ENCODE measurements around the gene URB1. TPM values are rescaled to one million over a fixed set of nuclear protein-coding genes. Genes with fewer than 3 reads are reported as not detected.
A peak's percentile ranks its signal among the peaks of the same experiment; 100 is the strongest.
"Not testable (repeated sequence)": the region's sequence is repeated elsewhere in the genome, so short reads cannot be mapped to it uniquely, and the experiment has no call there.

The URB1 gene
- total RNA-seq, 1 donor from 2014 or later: 33.9 TPM

DNA sequence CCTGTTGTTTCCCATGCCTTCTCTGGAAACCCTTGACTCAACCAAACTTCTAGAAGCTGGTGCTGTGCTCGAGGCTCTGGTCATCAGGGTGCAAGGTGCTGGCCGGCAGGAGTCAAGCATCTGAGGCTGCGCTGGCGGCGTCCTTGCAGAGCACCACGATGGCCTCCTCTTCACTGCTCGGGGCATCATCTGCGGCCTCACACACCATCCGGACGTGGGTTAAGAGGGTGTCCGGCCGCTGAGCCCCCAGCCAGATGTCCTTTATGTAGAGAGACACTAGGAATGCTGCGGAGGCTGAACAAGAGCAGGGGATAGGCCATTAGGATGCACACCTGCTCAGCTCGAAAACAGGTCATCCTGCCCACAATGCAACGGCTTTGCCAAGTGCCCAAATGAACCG lies 78.0 kb downstream of the URB1 start:
- Mint-ChIP-seq H3K27ac (no peak overlapping the region), H3K4me3 (ENCODE audit: low read depth) (no peak overlapping the region), H3K36me3 (ENCODE audit: low read depth) (peaks cover 57% of the 10 kb centered on the region), H3K27me3 (ENCODE audit: low read depth) (no peaks in the 10 kb centered on the region), H3K4me1 (ENCODE audit: low read depth) (peaks cover 7% of the 10 kb centered on the region), H3K9me3 (no peaks in the 10 kb centered on the region)
- intact Hi-C loops (cut with micrococcal nuclease): no loop called here
- DNase-seq (ENCODE audit: low spot score): no peak

DNA sequence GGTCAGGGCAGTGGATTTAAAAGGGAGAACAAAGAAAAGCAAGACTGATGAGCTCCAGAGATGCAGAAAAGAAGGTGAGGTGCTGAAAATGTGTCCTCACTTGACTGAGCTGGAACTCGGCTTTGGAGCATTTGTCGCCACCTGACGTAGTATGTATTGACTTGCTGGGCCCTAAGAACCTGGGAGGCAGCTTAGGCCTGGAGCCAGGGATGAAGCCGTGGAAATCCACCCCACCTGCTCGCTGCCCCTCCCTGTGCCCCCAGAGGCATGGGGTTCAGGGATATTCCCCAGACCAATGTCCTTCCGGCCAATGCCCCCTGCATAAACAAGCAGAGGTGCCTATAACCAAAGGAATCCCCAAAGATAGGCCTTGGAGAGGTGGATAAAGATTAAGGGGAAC lies 79.8 kb downstream of the URB1 start:
- no peaks in the 10 kb centered on the region for H3K9me3 Mint-ChIP-seq
- no peaks in the 10 kb centered on the region for H3K27me3 Mint-ChIP-seq (ENCODE audit: low read depth)
- no peak overlapping the region for H3K4me3 Mint-ChIP-seq (ENCODE audit: low read depth)
- intact Hi-C loops (cut with micrococcal nuclease): no loop called here
- no peak for DNase-seq (ENCODE audit: low spot score)
- H3K4me1 Mint-ChIP-seq (ENCODE audit: low read depth): peaks cover 7% of the 10 kb centered on the region
- H3K27ac Mint-ChIP-seq: no peak overlapping the region
- H3K36me3 Mint-ChIP-seq (ENCODE audit: low read depth): peaks cover 51% of the 10 kb centered on the region

DNA sequence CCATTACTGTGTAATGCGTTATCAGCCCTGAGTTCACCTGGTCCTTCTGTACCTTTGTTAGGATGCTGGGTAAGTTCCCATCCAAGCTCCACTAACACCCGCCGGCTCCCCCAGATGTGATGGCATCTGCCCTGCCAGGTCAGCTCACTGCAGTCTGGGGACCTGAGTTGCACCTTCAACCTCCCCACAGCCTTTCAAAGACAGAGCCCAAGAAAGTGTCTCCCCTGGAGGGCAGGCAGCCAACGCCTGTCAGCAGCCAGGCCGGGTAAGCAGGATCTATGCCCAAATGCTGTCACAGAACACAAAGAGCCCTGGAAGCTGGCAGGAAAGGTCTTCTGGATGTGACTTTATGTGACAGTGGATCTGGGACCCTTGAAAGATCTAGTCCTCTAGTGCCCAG lies 80.5 kb downstream of the URB1 start:
- DNase-seq (ENCODE audit: low spot score): no peak
- H3K4me3 Mint-ChIP-seq (ENCODE audit: low read depth): no peak overlapping the region
- peaks cover 51% of the 10 kb centered on the region for H3K36me3 Mint-ChIP-seq (ENCODE audit: low read depth)
- H3K27me3 Mint-ChIP-seq (ENCODE audit: low read depth): no peaks in the 10 kb centered on the region
- intact Hi-C loops (cut with micrococcal nuclease): no loop called here
- no peaks in the 10 kb centered on the region for H3K9me3 Mint-ChIP-seq
- H3K27ac Mint-ChIP-seq: no peak overlapping the region
- peaks cover 7% of the 10 kb centered on the region for H3K4me1 Mint-ChIP-seq (ENCODE audit: low read depth)

DNA sequence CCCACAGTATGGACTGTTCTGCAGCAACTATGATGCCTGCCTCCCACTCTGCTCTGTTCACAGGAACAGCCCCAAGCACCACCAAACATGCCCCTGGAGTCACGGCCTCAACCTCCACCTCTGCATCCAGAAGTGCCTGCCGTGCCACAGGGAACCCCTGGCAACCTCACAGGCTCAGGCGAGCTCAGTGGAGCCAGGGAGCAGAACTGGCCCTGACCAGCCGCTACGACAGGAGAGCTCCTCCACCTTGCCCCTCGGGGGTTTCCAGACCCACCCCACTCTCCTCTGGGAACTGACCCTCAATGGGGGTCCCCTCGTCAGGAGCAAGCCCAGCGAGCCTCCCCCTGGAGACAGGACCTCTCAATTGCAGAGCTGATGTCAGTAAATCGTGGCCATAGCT lies 81.2 kb downstream of the URB1 start:
- H3K36me3 Mint-ChIP-seq (ENCODE audit: low read depth): peaks cover 46% of the 10 kb centered on the region
- no peaks in the 10 kb centered on the region for H3K9me3 Mint-ChIP-seq
- H3K4me3 Mint-ChIP-seq (ENCODE audit: low read depth): no peak overlapping the region
- no peaks in the 10 kb centered on the region for H3K27me3 Mint-ChIP-seq (ENCODE audit: low read depth)
- H3K4me1 Mint-ChIP-seq (ENCODE audit: low read depth): peaks cover 7% of the 10 kb centered on the region
- intact Hi-C loops (cut with micrococcal nuclease): no loop called here
- no peak for DNase-seq (ENCODE audit: low spot score)
- H3K27ac Mint-ChIP-seq: peak overlapping the region; percentile 38

DNA sequence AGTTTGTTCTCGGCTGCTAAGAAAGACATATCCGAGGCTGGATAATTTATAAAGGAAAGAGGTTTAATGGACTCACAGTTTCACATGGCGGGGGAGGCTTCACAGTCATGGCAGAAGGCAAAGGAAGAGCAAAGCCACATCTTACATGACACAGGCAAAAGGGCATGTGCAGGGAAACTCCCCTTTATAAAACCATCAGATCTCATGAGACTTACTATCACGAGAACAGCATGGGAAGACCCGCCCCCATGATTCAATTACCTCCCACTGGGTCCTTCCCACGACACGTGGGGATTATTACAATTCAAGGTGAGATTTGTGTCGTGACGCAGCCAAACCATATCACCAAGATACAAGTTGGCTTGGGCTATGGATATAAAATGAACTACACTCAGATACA lies 81.8 kb downstream of the URB1 start:
- intact Hi-C loops (cut with micrococcal nuclease); H3K4me1 Mint-ChIP-seq (ENCODE audit: low read depth); DNase-seq (ENCODE audit: low spot score); H3K27me3 Mint-ChIP-seq (ENCODE audit: low read depth); H3K4me3 Mint-ChIP-seq (ENCODE audit: low read depth); H3K9me3 Mint-ChIP-seq; H3K27ac Mint-ChIP-seq: not testable (repeated sequence)
- H3K36me3 Mint-ChIP-seq (ENCODE audit: low read depth): peaks cover 46% of the 10 kb centered on the region

DNA sequence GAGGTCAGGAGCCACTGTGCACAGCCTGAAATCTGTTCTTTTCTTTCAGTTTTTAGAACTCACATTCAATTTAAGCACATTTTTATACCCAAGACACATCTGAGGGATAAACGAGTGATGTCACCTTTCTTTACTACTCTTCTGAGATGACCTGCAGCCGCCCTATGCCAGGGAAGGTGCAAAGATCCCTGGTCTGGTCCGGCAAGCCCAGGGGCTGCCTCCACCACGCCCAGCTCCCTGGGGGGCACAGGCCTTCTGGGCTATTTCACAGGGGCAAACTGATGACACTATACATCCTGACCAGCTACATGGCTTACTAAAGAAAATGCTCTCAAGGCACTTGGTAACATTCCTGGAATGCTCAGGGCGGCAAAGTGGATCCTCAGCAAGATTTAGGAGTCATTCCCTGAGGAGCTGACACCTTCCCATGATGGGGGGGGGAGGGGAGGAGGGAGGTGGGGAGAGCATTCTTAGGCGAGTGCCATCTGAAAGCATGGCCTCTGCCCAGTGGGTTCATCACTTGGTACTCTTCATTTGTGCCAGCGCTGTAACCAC lies 82.8 kb downstream of the URB1 start:
- Mint-ChIP-seq H3K4me3 (ENCODE audit: low read depth) (no peak overlapping the region), H3K27ac (no peak overlapping the region), H3K9me3 (no peaks in the 10 kb centered on the region), H3K36me3 (ENCODE audit: low read depth) (peaks cover 43% of the 10 kb centered on the region), H3K27me3 (ENCODE audit: low read depth) (no peaks in the 10 kb centered on the region), H3K4me1 (ENCODE audit: low read depth) (peaks cover 7% of the 10 kb centered on the region)
- DNase-seq (ENCODE audit: low spot score): no peak
- intact Hi-C loops (cut with micrococcal nuclease): no loop called here

DNA sequence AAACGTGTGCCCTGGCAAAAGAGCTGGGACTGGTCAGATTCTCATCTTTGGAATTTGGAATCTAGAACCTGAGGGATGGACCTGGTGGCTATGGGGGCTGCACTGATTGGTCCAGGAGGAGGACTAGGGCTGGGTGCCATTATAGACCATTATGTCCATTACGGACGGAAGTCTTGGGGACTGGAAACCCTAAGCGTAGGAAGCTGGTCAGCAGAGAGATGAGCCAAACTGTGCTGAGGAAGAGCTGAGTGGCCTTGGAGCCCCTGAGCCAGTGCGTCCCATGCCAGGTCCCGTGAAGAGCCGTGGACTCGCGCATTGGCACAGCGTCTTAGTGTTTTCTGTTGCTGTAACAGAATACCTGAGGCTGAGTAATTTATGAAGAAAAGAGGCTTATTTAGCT lies 84.1 kb downstream of the URB1 start:
- no peak overlapping the region for H3K27ac Mint-ChIP-seq
- intact Hi-C loops (cut with micrococcal nuclease): no loop called here
- H3K4me3 Mint-ChIP-seq (ENCODE audit: low read depth): no peak overlapping the region
- peaks cover 7% of the 10 kb centered on the region for H3K4me1 Mint-ChIP-seq (ENCODE audit: low read depth)
- H3K27me3 Mint-ChIP-seq (ENCODE audit: low read depth): no peaks in the 10 kb centered on the region
- peaks cover 38% of the 10 kb centered on the region for H3K36me3 Mint-ChIP-seq (ENCODE audit: low read depth)
- no peaks in the 10 kb centered on the region for H3K9me3 Mint-ChIP-seq
- no peak for DNase-seq (ENCODE audit: low spot score)

DNA sequence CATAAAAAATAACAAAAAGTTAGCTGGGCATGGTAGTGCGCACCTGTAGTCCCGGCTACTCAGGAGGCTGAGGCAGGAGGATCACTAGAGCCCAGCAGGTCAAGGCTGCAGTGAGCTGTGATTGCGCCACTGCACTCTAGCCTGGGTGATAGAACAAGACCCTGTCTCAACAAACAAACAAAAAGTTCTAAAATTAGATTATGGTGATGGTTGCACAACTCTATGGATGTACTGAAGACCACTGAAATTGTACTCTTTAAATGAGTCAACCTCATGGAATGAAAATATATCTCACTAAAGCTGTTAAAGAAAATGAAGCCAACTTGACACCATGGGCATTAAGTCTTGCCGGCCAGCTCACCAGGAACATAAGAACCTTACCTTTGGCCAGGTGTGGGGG lies 85.1 kb downstream of the URB1 start:
- Mint-ChIP-seq H3K36me3 (ENCODE audit: low read depth) (peaks cover 30% of the 10 kb centered on the region), H3K27me3 (ENCODE audit: low read depth) (no peaks in the 10 kb centered on the region), H3K4me1 (ENCODE audit: low read depth) (peaks cover 7% of the 10 kb centered on the region), H3K9me3 (no peaks in the 10 kb centered on the region), H3K4me3 (ENCODE audit: low read depth) (no peak overlapping the region), H3K27ac (no peak overlapping the region)
- DNase-seq (ENCODE audit: low spot score): no peak
- intact Hi-C loops (cut with micrococcal nuclease): no loop called here

DNA sequence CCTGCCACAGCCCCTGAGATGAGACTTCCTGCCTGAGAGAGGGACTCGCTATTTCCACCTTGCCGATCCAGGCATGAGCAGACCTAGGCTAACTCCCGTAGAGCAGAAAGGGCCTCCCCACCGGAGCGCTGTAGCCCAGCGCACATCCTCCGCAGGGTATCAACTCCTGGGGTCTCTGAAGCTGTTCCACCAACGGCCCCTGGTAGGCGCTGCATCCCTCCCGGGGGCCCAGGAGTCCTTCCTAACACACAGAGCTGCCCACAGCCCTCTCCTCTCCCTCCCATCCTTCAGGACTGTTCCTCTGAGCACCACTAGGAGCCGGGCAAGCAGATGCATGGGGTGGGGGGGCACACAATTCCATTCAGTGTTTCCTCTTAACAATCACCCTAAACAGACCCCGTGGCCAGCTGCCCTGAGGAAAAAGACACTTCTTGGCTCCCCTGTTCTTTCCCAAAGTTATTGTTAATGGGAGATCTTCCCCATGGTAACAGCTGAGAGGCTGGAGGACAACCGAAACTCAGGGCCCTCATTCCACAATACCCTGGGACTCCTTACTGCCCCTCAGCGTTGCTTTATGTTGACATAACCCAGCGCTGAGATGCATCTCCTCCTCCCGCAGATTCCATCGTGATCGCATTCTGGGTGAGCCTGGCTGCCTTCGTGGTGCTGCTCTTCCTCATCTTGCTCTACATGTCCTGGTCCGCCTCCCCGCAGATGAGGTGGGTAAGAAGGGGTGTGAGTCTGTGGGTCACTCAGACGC lies 86.6 kb downstream of the URB1 start:
- intact Hi-C loops (cut with micrococcal nuclease): no loop called here
- peaks cover 3% of the 10 kb centered on the region for H3K4me1 Mint-ChIP-seq (ENCODE audit: low read depth)

DNA sequence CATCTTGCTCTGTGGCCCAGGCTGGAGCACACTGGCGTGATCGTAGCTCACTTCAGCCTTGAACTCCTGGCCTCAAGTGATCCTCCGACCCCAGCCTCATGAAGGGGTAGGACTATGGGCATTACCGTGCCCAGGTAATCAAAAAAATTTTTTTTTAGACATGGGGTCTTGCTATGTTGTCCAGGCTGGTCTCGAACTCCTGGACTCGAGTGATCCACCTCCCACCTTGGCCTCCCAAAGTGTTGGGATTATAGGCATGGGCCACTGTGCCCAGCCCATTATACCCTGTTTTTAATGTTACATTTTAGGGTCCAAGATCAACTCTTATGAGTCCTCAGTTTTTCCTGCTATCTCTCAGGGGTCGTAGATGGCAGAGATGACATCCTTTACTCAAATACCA lies 87.8 kb downstream of the URB1 start:
- Mint-ChIP-seq H3K9me3 (no peaks in the 10 kb centered on the region), H3K36me3 (ENCODE audit: low read depth) (peaks cover 19% of the 10 kb centered on the region), H3K27ac (no peak overlapping the region), H3K27me3 (ENCODE audit: low read depth) (no peaks in the 10 kb centered on the region), H3K4me3 (ENCODE audit: low read depth) (no peak overlapping the region), H3K4me1 (ENCODE audit: low read depth) (no peaks in the 10 kb centered on the region)
- DNase-seq (ENCODE audit: low spot score): no peak
- intact Hi-C loops (cut with micrococcal nuclease): no loop called here

More for the DNA sequence above, 86.6 kb downstream of the URB1 start:
- no peak overlapping the region for H3K4me3 Mint-ChIP-seq (ENCODE audit: low read depth)
- no peak for DNase-seq (ENCODE audit: low spot score)
- no peaks in the 10 kb centered on the region for H3K9me3 Mint-ChIP-seq
- no peak overlapping the region for H3K27ac Mint-ChIP-seq
- H3K27me3 Mint-ChIP-seq (ENCODE audit: low read depth): no peaks in the 10 kb centered on the region
- peaks cover 22% of the 10 kb centered on the region for H3K36me3 Mint-ChIP-seq (ENCODE audit: low read depth)

DNA sequence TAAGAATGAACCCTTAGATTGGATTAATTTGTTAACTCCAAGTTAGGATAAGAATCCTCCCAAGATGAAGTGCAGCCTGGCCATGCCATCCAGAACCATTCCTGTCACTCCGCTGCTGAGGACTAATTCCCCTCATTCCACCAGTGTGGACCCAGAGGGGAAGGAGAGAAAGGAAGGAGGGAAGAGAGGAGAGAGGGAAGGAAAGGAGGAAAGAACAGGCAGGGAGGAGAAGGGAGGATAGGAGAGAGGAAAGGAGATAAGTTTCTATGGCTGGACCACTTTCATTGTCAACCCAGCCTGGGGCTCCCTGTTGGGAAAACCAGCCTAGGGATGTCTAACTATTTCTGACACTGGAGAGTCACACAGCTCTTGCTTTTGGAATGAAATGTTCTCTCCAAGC lies 89.4 kb downstream of the URB1 start:
- H3K4me1 Mint-ChIP-seq (ENCODE audit: low read depth): no peaks in the 10 kb centered on the region
- H3K36me3 Mint-ChIP-seq (ENCODE audit: low read depth): peaks cover 11% of the 10 kb centered on the region
- H3K4me3 Mint-ChIP-seq (ENCODE audit: low read depth): no peak overlapping the region
- intact Hi-C loops (cut with micrococcal nuclease): no loop called here
- H3K27ac Mint-ChIP-seq: no peak overlapping the region
- DNase-seq (ENCODE audit: low spot score): no peak
- no peaks in the 10 kb centered on the region for H3K9me3 Mint-ChIP-seq
- no peaks in the 10 kb centered on the region for H3K27me3 Mint-ChIP-seq (ENCODE audit: low read depth)

DNA sequence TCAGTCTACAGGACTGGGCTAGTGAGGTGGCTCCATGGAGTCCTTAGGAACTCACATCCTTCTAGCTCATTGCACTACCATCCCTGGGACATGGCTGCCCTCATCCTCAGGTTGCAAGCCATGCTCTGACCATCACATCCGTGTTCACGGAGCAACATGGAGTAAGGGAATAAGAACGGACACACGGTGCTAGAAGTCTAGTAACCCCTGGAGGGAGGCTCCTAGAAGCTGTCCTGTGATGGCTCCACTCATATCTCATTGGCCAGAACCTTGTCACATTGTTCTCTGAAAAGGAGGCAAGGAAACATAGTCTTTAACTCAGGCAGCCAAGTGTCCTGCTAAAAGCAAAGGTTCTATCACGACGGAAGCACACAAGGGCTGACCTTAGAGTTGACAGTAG lies 90.3 kb downstream of the URB1 start:
- Mint-ChIP-seq H3K27me3 (ENCODE audit: low read depth) (no peaks in the 10 kb centered on the region), H3K4me1 (ENCODE audit: low read depth) (no peaks in the 10 kb centered on the region), H3K9me3 (no peaks in the 10 kb centered on the region), H3K36me3 (ENCODE audit: low read depth) (peaks cover 8% of the 10 kb centered on the region), H3K27ac (no peak overlapping the region), H3K4me3 (ENCODE audit: low read depth) (no peak overlapping the region)
- intact Hi-C loops (cut with micrococcal nuclease): no loop called here
- DNase-seq (ENCODE audit: low spot score): no peak

DNA sequence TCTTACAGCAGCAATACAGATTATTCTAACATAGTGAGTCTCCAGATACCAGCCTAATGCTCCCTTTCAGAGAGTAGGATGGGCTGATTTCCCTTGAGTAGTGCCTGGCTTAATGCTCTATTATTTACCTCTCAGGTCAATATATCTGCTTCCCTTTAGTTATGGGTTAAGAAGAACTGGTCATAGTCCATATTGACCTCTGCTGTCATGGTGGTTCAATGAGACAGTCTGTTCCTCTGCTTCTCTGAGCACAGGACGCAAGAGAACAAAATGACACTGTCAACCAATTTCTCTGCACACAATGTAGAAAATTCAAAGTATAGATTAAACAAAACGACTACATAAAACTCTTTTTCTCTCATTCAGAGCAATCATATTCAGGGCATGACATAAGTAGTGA lies 91.2 kb downstream of the URB1 start:
- H3K4me3 Mint-ChIP-seq (ENCODE audit: low read depth): no peak overlapping the region
- intact Hi-C loops (cut with micrococcal nuclease): no loop called here
- no peaks in the 10 kb centered on the region for H3K9me3 Mint-ChIP-seq
- peaks cover 7% of the 10 kb centered on the region for H3K36me3 Mint-ChIP-seq (ENCODE audit: low read depth)
- H3K4me1 Mint-ChIP-seq (ENCODE audit: low read depth): no peaks in the 10 kb centered on the region
- no peak overlapping the region for H3K27ac Mint-ChIP-seq
- no peak for DNase-seq (ENCODE audit: low spot score)
- no peaks in the 10 kb centered on the region for H3K27me3 Mint-ChIP-seq (ENCODE audit: low read depth)
